PC-3 (cell line): ENCODE results near the gene CA9. TPM values are rescaled to one million over a fixed set of nuclear protein-coding genes. Genes with fewer than 3 reads are reported as not detected.

Experiments
- ATAC-seq: fragments of 200-7000 bp; cut with Tn5 transposase; 2 replicates; pipeline ENCODE4 v1.9.1; 2020; ENCODE audit warnings: mild to moderate bottlenecking, moderate library complexity
- BruUV-seq: library from RNA; stranded (reverse); fragments of 400-500 nt; replicated peaks from 2 replicates; lab custom pipeline; 2021; lab: Mats Ljungman, UMichigan
- CTCF ChIA-PET: fragments of 300-600 bp; sonication (Branson Sonifier 250); formaldehyde crosslinking; loops from one replicate; lab custom pipeline; 2022; ENCODE audit warnings: antibody characterized with exemption; lab: Charles Lee
- POLR2A ChIA-PET: fragments of 300-600 bp; sonication (Branson Sonifier 250); formaldehyde crosslinking; loops from one replicate; lab custom pipeline; 2022; ENCODE audit warnings: antibody characterized with exemption; ENCODE audit not compliant: unreplicated experiment; lab: Charles Lee
- DNase-seq: peaks from one replicate; pipeline ENCODE4 v3.0.0-alpha.2; 2015
- H2AFZ ChIP-seq: fragments of 300-600 bp; sonication (generic); 2 replicates; pipeline ENCODE4 v1.6.0; 2016; ENCODE audit warnings: antibody characterized with exemption, low read length
- H3F3A ChIP-seq: fragments of 300-600 bp; sonication (generic); one replicate; pipeline ENCODE4 v1.6.0; 2017; ENCODE audit warnings: antibody characterized with exemption, low read length, control low read depth, mild to moderate bottlenecking; ENCODE audit not compliant: unreplicated experiment
- H3K27ac ChIP-seq: fragments of 300-600 bp; sonication (generic); 2 replicates; pipeline ENCODE4 v1.5.1; 2016; ENCODE audit warnings: mild to moderate bottlenecking, low read length
- H3K27me3 ChIP-seq: fragments of 300-600 bp; sonication (generic); 2 replicates; pipeline ENCODE4 v1.6.1; 2016; ENCODE audit warnings: low read length, mixed read lengths
- H3K36me3 ChIP-seq: fragments of 300-600 bp; sonication (generic); 2 replicates; pipeline ENCODE4 v1.6.1; 2016; ENCODE audit warnings: low read depth, mixed run types, low read length, mixed read lengths
- H3K4me1 ChIP-seq: fragments of 300-600 bp; sonication (generic); 2 replicates; pipeline ENCODE4 v1.5.1; 2016; ENCODE audit warnings: low read length; ENCODE audit not compliant: insufficient read depth
- H3K4me2 ChIP-seq: fragments of 300-600 bp; sonication (generic); 2 replicates; pipeline ENCODE4 v1.6.0; 2016; ENCODE audit warnings: low read length
- H3K4me3 ChIP-seq: fragments of 300-600 bp; sonication (generic); 2 replicates; pipeline ENCODE4 v1.5.1; 2016; ENCODE audit warnings: mild to moderate bottlenecking, low read length, mixed read lengths
- H3K79me2 ChIP-seq: fragments of 300-600 bp; sonication (generic); 2 replicates; pipeline ENCODE4 v1.6.1; 2017; ENCODE audit warnings: low read length, mixed read lengths
- H3K9ac ChIP-seq: fragments of 300-600 bp; sonication (generic); 2 replicates; pipeline ENCODE4 v1.6.0; 2016; ENCODE audit warnings: mild to moderate bottlenecking, low read length
- H3K9me2 ChIP-seq: fragments of 300-600 bp; sonication (generic); replicated peaks from 2 replicates; pipeline ENCODE4 v1.6.1; 2016; ENCODE audit warnings: mixed run types, low read length, mixed read lengths
- H3K9me3 ChIP-seq: fragments of 300-600 bp; sonication (generic); 2 replicates; pipeline ENCODE4 v1.6.1; 2016; ENCODE audit warnings: low read length, mixed read lengths
- H4K20me1 ChIP-seq: fragments of 300-600 bp; sonication (generic); 2 replicates; pipeline ENCODE4 v1.6.1; 2016; ENCODE audit warnings: low read length, mixed read lengths
- CTCF ChIP-seq: fragments of 300-600 bp; sonication (generic); conservative IDR thresholded peaks from 2 replicates; pipeline ENCODE4 v1.5.1; 2017; ENCODE audit warnings: antibody characterized with exemption, low read depth, mild to moderate bottlenecking, low read length
- EZH2 ChIP-seq: fragments of 300-600 bp; sonication (generic); IDR thresholded peaks from one replicate; pipeline ENCODE4 v1.6.1; 2017; ENCODE audit warnings: antibody characterized with exemption, mild to moderate bottlenecking, low read length; ENCODE audit not compliant: unreplicated experiment
- EZH2phosphoT487 ChIP-seq: fragments of 300-600 bp; sonication (generic); IDR thresholded peaks from 2 replicates; pipeline ENCODE4 v1.6.1; 2018; ENCODE audit warnings: mild to moderate bottlenecking, antibody characterized with exemption, low read length, borderline replicate concordance
- intact Hi-C: fragments of 100-400 bp; cut with micrococcal nuclease; formaldehyde crosslinking; loops from 2 replicates; pipeline ENCODE4 v1.9.0; 2023
- total RNA-seq: library from RNA; depleted of rRNA; stranded (reverse); fragments of >200 nt; gene quantifications from 2 replicates; pipeline ENCODE4 v1.2.3, GENCODE V29; 2014

CA9 gene
- total RNA-seq, 1 experiment from 2014 or later: 7.7 TPM

- no peak overlapping the region for H2AFZ ChIP-seq
- ChIA-PET CTCF (no interaction called here), POLR2A (no interaction called here)
- H3K9ac ChIP-seq: no peak overlapping the region
- H3K79me2 ChIP-seq: no peaks in the 10 kb centered on the region
- peaks cover 12% of the 10 kb centered on the region for H3K4me1 ChIP-seq
- no TSS peak for BruUV-seq
- peaks cover 45% of the 10 kb centered on the region for H3K36me3 ChIP-seq
- H3K9me2 ChIP-seq: no peaks in the 10 kb centered on the region
- no peaks in the 10 kb centered on the region for H3F3A ChIP-seq
- H3K27ac ChIP-seq: no peak overlapping the region
- ATAC-seq: no peak
- H3K27me3 ChIP-seq: no peaks in the 10 kb centered on the region
- no peaks in the 10 kb centered on the region for H3K9me3 ChIP-seq
- no peak overlapping the region for H3K4me2 ChIP-seq
- intact Hi-C loops: no loop called here
- no peaks in the 10 kb centered on the region for H4K20me1 ChIP-seq
- TF ChIP-seq EZH2 (no peak), EZH2phosphoT487 (no peak), CTCF (no peak)
- DNase-seq: no peak
- H3K4me3 ChIP-seq: no peak overlapping the region
Observed at GRCh38 chr9:35700031-35700430, 26.3 kb downstream of the CA9 start.

- Histone ChIP-seq H3K4me2 (no peak overlapping the region), H3F3A (no peaks in the 10 kb centered on the region), H3K9me3 (no peaks in the 10 kb centered on the region), H3K4me1 (peaks cover 8% of the 10 kb centered on the region), H3K36me3 (peaks cover 50% of the 10 kb centered on the region), H3K27me3 (no peaks in the 10 kb centered on the region), H2AFZ (no peak overlapping the region), H4K20me1 (no peaks in the 10 kb centered on the region), H3K9ac (no peak overlapping the region), H3K79me2 (no peaks in the 10 kb centered on the region), H3K27ac (no peak overlapping the region), H3K9me2 (no peaks in the 10 kb centered on the region), H3K4me3 (no peak overlapping the region)
- DNase-seq: no peak
- BruUV-seq: no TSS peak
- intact Hi-C loops: no loop called here
- ATAC-seq: no peak
- POLR2A ChIA-PET: no interaction called here
- TF ChIP-seq EZH2 (no peak), CTCF (no peak), EZH2phosphoT487 (no peak)
- CTCF ChIA-PET: no interaction called here
Observed at GRCh38 chr9:35700942-35701341, 27.2 kb downstream of the CA9 start.

- Histone ChIP-seq H3K27ac (no peak overlapping the region), H2AFZ (no peak overlapping the region), H3F3A (no peaks in the 10 kb centered on the region), H3K79me2 (no peaks in the 10 kb centered on the region), H3K9ac (no peak overlapping the region), H3K4me3 (no peak overlapping the region), H3K4me2 (no peak overlapping the region), H3K4me1 (no peaks in the 10 kb centered on the region), H3K36me3 (peaks cover 51% of the 10 kb centered on the region), H4K20me1 (no peaks in the 10 kb centered on the region), H3K9me3 (no peaks in the 10 kb centered on the region), H3K27me3 (no peaks in the 10 kb centered on the region), H3K9me2 (no peaks in the 10 kb centered on the region)
- DNase-seq: no peak
- no peak for ATAC-seq
- ChIA-PET CTCF (no interaction called here), POLR2A (no interaction called here)
- intact Hi-C loops: no loop called here
- no peak for TF ChIP-seq EZH2phosphoT487
- TF ChIP-seq EZH2: no peak
- no peak for TF ChIP-seq CTCF
- no TSS peak for BruUV-seq
Observed at GRCh38 chr9:35702696-35703095, 29.0 kb downstream of the CA9 start.
